ENCODE data around the gene MTMR12.

MTMR12 gene

DNA sequence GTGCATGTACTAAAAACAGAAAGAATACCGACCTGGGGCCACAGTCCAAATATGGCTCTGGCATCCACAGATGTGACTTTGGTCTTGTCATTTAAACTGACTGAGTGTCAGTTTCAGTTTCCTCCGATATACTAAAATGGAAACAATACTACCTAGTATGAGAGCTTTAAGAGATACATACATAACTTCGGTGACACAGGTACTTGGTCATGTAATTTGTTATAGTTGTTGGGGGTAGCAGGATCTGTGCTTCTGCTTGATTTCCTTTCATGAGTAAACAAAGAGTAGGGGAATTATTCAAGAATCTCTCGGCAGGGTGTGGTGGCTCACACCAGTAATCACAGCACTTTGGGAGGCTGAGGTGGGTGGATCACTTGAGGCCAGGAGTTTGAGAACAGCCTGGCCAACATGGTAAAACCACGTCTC is 32.1 kb downstream of the MTMR12 start:
- TF ChIP-seq POLR2A (IDR thresholded peaks at IDR 0.05; ENCODE audit: low read depth, low read length): no peak
- FAIRE-seq: no peak
- no peak for DNase-seq (ENCODE audit: insufficient read length, low spot score)

DNA sequence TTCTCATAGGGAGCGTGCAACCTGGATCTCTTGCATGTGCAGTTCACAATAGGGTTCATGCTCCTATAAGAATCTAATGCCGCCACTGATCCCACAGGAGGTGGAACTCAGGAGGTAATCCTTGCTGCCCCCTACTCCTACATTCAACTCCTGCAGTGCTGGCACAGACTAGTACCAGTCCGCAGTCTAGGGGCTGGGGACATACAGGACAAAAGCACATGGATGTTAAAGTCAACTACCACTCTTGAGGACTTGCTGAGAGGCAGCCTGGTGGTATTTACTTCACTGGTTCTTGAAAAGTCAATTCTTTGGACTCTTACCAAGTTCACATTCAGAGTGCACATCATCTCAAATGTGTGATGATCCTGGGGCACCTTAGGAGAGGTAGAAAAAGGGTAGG is 33.0 kb downstream of the MTMR12 start:
- TF ChIP-seq POLR2A (IDR thresholded peaks at IDR 0.05; ENCODE audit: low read depth, low read length): no peak
- FAIRE-seq: no peak
- no peak for DNase-seq (ENCODE audit: insufficient read length, low spot score)

DNA sequence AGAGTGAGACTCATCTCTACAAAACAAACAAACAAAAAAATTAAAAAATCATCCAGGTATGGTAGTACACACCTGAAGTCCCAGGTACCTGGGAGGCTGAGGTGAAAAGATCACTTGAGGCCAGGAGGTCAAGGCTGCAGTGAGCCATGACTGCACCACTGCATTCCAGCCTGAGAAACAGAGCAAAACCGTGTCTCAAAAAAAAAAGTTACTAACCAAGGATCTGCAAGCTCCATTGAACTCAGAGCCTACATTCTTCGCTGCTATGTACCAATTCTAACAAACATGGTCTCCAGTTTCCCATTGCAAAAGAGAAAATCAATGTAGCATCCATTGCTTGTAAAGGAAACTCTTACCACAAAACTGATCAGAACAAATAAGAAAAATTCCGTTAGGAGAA is 33.5 kb downstream of the MTMR12 start:
- DNase-seq (ENCODE audit: insufficient read length, low spot score) (no peak), FAIRE-seq (no peak)
- no peak for TF ChIP-seq POLR2A (IDR thresholded peaks at IDR 0.05; ENCODE audit: low read depth, low read length)

DNA sequence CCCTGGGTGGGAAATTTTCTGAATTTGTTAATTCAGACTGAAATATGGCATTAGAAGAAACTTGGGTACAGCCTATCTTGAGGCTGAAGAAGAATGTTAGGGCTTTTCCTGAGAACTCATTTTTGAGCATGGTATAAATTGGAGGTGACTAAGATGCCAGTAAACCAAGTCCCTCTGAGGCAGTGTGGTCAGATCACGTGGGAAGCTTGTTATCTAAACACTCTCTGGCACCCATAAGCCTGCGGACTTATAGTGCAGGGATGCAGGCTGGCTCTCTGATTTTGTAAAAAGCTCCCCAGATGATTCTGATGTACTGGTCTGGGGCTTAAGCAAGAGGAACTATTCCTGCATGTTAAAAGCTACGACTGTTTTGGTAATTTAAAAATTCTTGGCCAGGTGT is 34.3 kb downstream of the MTMR12 start:
- DNase-seq (ENCODE audit: insufficient read length, low spot score): peak; percentile 27
- peak; percentile 86 for FAIRE-seq
- TF ChIP-seq POLR2A (IDR thresholded peaks at IDR 0.05; ENCODE audit: low read depth, low read length): no peak

DNA sequence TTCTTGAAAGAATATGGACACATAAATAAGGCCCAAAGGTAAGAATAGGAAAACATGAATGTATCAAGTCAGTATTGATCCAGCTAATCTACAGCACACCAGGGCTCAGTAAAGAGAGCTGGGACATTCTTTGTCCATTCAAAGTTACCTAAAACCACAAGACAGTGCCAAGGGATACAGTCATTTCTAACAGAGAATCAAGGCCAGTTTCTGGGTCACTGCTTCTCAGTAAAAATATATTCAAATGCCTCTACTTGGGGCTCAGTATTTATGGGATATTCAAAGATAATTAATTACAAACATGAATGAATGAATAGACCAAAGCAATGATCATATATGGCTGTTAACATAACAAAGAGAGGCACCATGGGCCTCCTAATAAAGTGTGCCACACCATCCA is 34.9 kb downstream of the MTMR12 start:
- no peak for TF ChIP-seq POLR2A (IDR thresholded peaks at IDR 0.05; ENCODE audit: low read depth, low read length)
- DNase-seq (ENCODE audit: insufficient read length, low spot score) (no peak), FAIRE-seq (peak; percentile 6)

DNA sequence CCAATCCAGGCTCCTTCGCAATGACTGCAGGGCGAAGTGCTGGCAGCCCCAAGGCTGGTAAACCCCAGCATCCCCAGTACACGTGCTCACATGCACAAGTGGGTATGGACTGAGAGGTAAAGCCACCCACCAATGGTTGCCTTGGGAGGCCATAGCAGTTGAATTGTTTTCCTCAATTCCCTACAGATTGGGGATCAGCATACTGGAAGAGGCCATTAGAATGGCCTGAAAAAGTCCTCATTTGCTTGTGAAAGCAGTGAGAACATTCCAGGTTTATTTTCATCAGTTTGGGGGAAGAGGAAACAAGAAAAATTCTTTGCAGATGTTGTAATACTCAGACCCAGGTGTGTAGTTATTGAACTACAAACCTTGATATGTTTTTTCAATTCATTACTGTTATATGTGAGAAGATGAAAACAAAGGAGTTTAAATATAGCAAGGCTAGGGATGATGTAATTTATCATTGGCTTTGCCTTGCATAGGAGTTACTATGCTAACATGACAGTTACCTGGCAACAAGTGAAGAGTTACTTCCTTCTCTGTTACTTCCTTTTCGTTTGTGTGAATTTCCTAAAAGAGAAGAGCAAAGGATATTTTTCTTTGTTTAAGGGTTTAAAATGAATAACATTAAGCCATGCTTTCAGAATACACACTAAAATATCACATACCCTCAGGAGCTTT is 36.4 kb downstream of the MTMR12 start:
- DNase-seq (ENCODE audit: insufficient read length, low spot score): no peak
- TF ChIP-seq POLR2A (IDR thresholded peaks at IDR 0.05; ENCODE audit: low read depth, low read length): no peak
- no peak for FAIRE-seq

DNA sequence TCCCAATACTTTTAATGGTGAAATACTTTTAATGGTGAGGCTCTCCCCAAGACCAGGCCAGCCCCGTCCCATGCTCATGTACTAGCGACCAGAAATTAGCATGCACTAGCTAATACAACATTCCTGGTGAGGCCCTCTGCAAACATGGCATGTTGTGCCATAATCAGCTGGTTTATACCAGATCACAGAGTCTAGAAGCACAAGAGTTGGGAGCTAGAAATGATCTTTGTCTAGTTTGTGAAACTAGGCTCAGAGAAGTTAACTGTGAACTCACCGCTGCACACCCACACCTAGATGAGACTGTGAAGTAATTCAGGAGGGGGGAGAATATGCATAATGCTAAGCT is 37.4 kb downstream of the MTMR12 start:
- no peak for TF ChIP-seq POLR2A (IDR thresholded peaks at IDR 0.05; ENCODE audit: low read depth, low read length)
- DNase-seq (ENCODE audit: insufficient read length, low spot score) (no peak), FAIRE-seq (no peak)

DNA sequence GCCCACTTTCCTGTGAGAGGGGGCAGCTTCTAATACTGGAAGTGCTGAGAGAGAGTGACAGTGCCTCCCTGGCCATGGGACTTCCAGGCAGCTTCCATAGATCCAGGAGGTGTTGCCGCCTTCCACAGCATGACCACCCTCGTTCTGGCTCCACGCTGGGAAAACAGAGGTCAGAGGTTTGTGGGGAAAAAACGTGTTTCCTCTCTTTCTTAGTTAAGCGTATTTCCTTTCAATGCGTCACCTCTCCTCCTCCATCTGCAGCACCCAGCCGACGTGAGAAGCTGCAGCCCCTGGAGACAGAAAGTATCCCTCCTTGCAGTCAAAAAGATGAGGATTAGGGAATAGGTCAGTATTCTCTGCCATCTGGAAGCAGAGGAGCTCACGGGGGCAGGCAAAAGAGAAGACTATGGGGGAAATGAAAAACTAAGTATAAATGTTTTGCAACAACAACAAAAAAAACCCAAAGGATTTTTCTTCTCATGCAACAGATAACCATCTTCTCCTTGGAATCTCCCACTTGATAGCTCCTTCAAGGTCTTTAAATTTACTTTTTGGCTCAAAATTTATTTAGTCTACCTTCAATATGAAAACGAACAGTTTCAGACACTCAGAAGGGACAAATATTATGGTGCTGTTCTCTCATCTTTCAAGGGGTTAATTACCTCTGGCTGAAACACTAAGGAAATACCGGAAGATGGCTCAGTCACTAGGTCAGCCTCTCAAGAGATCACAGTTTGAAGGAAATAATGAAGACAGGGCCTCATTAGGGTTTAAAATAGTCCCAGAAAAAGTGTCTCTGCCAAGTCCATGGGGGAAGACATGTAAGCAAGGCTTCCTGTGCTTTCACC is 38.0 kb downstream of the MTMR12 start:
- no peak for TF ChIP-seq POLR2A (IDR thresholded peaks at IDR 0.05; ENCODE audit: low read depth, low read length)
- DNase-seq (ENCODE audit: insufficient read length, low spot score): no peak
- no peak for FAIRE-seq

DNA sequence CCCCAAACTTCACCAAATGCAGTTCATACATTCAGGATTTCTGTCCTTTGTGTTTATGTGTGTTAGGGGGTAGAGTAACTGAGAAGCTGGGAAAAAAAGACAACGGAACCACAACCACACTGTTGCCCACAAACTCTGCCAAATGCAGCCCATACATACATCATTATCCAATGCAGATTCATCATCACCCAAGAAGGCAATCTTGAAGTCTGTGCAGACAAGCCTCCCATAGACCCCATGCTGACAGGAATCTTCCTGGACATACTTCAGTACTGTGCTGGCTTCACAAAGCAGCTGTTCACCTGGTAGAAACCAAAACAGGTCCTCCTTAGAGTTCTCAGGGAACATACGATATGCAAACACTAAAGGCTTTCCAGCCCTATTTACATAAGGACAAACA is 38.9 kb downstream of the MTMR12 start:
- DNase-seq (ENCODE audit: insufficient read length, low spot score) (no peak), FAIRE-seq (no peak)
- no peak for TF ChIP-seq POLR2A (IDR thresholded peaks at IDR 0.05; ENCODE audit: low read depth, low read length)

DNA sequence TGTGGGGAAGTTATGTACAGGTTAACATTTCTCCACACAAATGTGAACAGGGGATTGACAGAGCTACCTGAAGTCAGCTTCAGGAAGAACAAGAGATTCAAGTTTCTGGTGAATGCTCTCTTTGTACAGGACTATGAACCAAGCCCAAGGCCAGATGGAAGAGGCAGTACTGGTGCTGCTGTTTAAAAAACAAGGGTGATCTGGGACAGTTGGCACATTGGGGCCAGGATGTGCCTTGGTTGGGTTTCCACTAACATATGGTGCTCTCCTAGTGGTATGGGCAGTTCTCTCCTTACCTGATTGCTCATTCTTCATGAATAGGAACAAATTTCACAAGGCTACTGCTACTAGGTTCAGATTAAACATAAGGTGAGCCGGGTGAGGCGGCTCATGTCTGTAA is 40.0 kb downstream of the MTMR12 start:
- DNase-seq (ENCODE audit: insufficient read length, low spot score): no peak
- FAIRE-seq: no peak
- no peak for TF ChIP-seq POLR2A (IDR thresholded peaks at IDR 0.05; ENCODE audit: low read depth, low read length)

DNA sequence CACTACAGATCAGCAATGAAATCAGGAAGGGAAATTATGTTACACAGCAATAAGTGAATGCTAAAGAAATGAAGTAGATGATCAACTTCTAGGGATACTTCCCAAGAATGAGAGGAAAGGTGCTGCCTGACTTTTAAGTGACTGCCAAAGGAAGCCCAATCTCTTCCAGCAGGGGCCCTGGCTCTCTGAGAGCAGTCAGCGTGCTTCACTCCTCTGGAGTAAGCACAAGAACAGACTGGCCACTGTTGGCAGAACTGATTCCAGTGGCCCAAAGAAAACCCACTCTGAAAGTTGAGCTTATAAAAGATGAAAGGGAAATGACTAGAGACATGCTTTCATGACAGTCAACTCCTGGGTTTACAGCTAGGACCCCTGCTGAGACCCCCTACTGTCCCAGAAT is 41.8 kb downstream of the MTMR12 start:
- no peak for FAIRE-seq
- no peak for DNase-seq (ENCODE audit: insufficient read length, low spot score)
- TF ChIP-seq POLR2A (IDR thresholded peaks at IDR 0.05; ENCODE audit: low read depth, low read length): no peak

DNA sequence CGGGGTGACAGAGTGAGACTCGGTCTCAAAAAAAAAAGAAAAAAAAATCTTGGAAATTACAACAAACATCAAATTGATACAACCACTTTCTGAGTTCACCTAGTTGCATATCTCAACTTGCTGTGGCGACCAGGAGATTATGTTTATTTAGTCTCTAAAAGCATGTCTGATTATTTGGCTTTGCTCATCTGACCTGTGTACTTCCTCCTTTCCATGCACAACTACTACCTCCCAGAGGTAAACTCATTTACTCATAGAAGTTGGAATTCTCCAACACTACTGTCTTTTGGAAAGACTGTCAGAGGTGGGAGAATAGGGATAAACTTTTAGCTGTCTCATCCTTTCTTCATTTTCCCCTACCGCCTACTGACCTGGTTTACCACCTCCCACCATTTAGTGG is 42.6 kb downstream of the MTMR12 start:
- TF ChIP-seq POLR2A (IDR thresholded peaks at IDR 0.05; ENCODE audit: low read depth, low read length): no peak
- DNase-seq (ENCODE audit: insufficient read length, low spot score) (no peak), FAIRE-seq (no peak)

DNA sequence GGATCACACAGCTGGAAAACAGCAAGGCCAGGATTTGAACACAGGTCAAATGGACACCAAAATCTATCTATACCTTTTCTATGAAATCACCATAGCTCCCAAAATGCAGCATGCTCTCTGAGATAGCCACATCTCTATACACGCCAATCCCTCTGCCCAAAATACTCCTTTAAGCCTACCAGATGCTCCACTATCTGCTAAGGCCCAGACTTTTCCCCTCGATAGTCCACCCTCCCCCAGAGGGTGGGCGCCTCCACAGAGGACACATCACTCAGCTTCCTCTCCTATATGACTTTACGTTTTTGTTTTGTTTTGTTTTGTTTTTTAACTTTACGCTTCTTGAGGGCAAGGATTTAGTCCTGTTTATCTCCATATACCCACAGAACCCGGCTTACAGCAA is 46.8 kb downstream of the MTMR12 start:
- DNase-seq (ENCODE audit: insufficient read length, low spot score): no peak
- TF ChIP-seq POLR2A (IDR thresholded peaks at IDR 0.05; ENCODE audit: low read depth, low read length): no peak
- no peak for FAIRE-seq

DNA sequence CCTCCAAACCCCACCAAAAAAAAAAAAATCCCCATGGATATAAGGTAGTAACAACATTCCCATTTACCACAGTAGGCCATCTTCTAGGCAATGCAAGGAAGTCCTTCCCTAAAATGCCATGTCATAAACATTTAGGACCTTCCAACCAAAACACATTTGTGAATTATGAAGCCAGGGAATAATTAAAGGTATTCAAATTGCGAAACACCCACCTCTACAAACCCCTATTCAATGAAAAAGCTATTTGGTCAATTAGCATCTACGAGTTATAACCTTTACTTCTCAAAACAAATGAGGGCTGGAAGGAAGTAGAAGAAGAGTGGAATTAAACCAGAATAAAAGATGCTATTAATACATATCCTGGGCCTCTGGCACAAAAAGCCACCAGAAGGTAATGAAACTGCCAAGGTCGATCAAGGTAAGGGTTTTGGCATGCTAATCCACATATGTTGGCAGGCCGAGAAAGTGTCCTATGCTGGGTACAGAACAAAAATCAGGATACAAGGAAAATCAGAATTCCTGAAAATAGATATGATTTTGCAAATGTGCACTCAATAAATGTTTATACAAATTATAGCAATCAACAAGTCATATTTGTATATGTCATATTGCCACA is 47.7 kb downstream of the MTMR12 start:
- FAIRE-seq (no peak), DNase-seq (ENCODE audit: insufficient read length, low spot score) (no peak)
- no peak for TF ChIP-seq POLR2A (IDR thresholded peaks at IDR 0.05; ENCODE audit: low read depth, low read length)

DNA sequence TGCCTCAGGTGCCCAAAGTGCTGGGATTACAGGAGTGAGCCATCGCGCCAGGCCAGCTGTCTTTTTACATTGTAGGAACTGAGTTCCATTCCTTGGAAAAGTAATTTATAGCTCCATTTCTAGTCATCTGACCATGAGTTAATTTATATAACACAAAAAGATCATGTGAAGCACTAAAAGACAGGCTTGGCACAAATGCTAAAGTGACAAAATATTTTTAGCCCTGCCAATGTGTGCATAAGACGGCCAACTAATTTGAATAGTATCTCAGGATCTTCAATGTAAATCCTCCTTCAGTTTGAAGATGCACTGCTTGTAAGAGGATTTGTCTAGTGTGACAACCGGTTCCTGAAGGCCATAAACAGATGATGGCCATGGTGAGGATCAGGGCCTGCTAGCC is 49.1 kb downstream of the MTMR12 start:
- no peak for TF ChIP-seq POLR2A (IDR thresholded peaks at IDR 0.05; ENCODE audit: low read depth, low read length)
- DNase-seq (ENCODE audit: insufficient read length, low spot score) (no peak), FAIRE-seq (no peak)

Measured in H54 (cell line).